NB4 (cell line): ENCODE measurements around the gene BCL2.

Experiments used
- DNase-seq: peaks from one replicate; pipeline ENCODE4 v3.0.0; 2010; ENCODE audit warnings: low read depth
- H3K4me3 ChIP-seq: one replicate; pipeline ENCODE4 v1.5.1; 2011; ENCODE audit warnings: mild to moderate bottlenecking, low read depth, low read length, moderate library complexity
- CTCF ChIP-seq: IDR thresholded peaks from one replicate; pipeline ENCODE4 v1.5.1; 2012; ENCODE audit warnings: low read depth, low read length
- MAX ChIP-seq: IDR thresholded peaks from 2 replicates; pipeline ENCODE4 v1.6.1; 2011; ENCODE audit warnings: low read depth, low read length
- MYC ChIP-seq: IDR thresholded peaks from 2 replicates; pipeline ENCODE4 v1.6.1; 2011; ENCODE audit warnings: low read depth, low read length
- POLR2A ChIP-seq: IDR thresholded peaks from 2 replicates; pipeline ENCODE4 v1.6.1; 2011; ENCODE audit warnings: mild to moderate bottlenecking; ENCODE audit not compliant: insufficient read length; ENCODE audit errors: extremely low read depth

The BCL2 gene

GRCh38 chr18:63356272-63356896, 36.8 kb upstream of the BCL2 start:
- TF ChIP-seq POLR2A: no peak
- no peak for TF ChIP-seq MAX
- no peak for TF ChIP-seq MYC
- no peak for TF ChIP-seq CTCF
- H3K4me3 ChIP-seq: no peak overlapping the region
- no peak for DNase-seq

GRCh38 chr18:63350230-63350629, 30.7 kb upstream of the BCL2 start:
- TF ChIP-seq MAX (no peak), POLR2A (no peak), MYC (no peak), CTCF (no peak)
- no peak overlapping the region for H3K4me3 ChIP-seq
- no peak for DNase-seq

GRCh38 chr18:63348508-63349136, 29.1 kb upstream of the BCL2 start:
- H3K4me3 ChIP-seq: no peak overlapping the region
- DNase-seq: no peak
- no peak for TF ChIP-seq MYC
- no peak for TF ChIP-seq MAX
- TF ChIP-seq CTCF: no peak
- TF ChIP-seq POLR2A: no peak

- no peak overlapping the region for H3K4me3 ChIP-seq
- DNase-seq: no peak
- no peak for TF ChIP-seq MAX
These were observed 27.1 kb upstream of the BCL2 start for GRCh38 chr18:63346480-63347183.

GRCh38 chr18:63346031-63346430, 26.5 kb upstream of the BCL2 start:
- DNase-seq: no peak
- TF ChIP-seq MAX (no peak), POLR2A (no peak)
- no peak overlapping the region for H3K4me3 ChIP-seq

- no peak overlapping the region for H3K4me3 ChIP-seq
- TF ChIP-seq MYC: no peak
- no peak for TF ChIP-seq MAX
- TF ChIP-seq CTCF: no peak
- TF ChIP-seq POLR2A: no peak
- no peak for DNase-seq
These were observed 25.3 kb upstream of the BCL2 start for GRCh38 chr18:63344918-63345317.
